Uterus (tissue), 2 donors: ENCODE data around the gene PARP14.

Experiments
- POLR2A ChIP-seq, 2 donors: fragments of 450-650 bp; IDR thresholded peaks; one replicate each; pipeline ENCODE4 v1.6.1; 2016; ENCODE audit warnings: antibody characterized with exemption in 2 of 2, mild to moderate bottlenecking in 1 of 2, moderate library complexity in 1 of 2
- TF ChIP-seq, protein P1 (sequence below), 4 experiments: fragments of 200-600 bp in 2 of 4; fragments of 450-650 bp in 2 of 4; sonication (generic) in 2 of 4; IDR thresholded peaks; one replicate each; pipeline ENCODE4 v1.5.1; 2016 to 2019; ENCODE audit warnings: antibody characterized with exemption in 4 of 4, mild to moderate bottlenecking in 2 of 4, moderate library complexity in 1 of 4

DNA sequence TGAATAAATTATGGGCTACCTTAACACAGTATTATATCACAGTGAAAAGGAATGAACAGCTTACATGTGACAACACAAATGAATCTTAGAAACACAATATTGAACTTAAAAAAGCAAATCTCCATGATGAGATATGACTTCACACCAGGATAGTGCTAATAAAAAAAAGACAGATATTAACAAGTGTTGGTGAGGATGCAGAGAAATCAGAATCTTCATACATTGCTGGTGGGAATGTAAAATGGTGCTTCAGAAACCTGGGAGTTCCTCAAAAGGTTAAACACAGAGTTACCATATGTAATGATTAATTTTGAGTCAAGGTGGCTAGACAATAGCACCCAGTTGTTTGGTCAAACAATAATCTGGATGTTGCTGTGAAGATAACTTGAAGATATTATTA is 61.6 kb downstream of the PARP14 start:
- TF ChIP-seq, protein P1, sequence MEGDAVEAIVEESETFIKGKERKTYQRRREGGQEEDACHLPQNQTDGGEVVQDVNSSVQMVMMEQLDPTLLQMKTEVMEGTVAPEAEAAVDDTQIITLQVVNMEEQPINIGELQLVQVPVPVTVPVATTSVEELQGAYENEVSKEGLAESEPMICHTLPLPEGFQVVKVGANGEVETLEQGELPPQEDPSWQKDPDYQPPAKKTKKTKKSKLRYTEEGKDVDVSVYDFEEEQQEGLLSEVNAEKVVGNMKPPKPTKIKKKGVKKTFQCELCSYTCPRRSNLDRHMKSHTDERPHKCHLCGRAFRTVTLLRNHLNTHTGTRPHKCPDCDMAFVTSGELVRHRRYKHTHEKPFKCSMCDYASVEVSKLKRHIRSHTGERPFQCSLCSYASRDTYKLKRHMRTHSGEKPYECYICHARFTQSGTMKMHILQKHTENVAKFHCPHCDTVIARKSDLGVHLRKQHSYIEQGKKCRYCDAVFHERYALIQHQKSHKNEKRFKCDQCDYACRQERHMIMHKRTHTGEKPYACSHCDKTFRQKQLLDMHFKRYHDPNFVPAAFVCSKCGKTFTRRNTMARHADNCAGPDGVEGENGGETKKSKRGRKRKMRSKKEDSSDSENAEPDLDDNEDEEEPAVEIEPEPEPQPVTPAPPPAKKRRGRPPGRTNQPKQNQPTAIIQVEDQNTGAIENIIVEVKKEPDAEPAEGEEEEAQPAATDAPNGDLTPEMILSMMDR (IDR thresholded peaks at IDR 0.05): no peak
- TF ChIP-seq POLR2A (IDR thresholded peaks at IDR 0.05): no peak
